HL-60 (cell line): ENCODE results near the gene SOST.

Experiments used
- CTCF ChIP-seq: IDR thresholded peaks from one replicate; pipeline ENCODE4 v1.5.1; 2011; ENCODE audit warnings: low read length, control low read depth, inconsistent platforms; ENCODE audit not compliant: insufficient read depth
- GABPA ChIP-seq: IDR thresholded peaks from 2 replicates; pipeline ENCODE4 v1.6.1; 2012; ENCODE audit warnings: low read depth

- TF ChIP-seq CTCF = no peak
- no peak for TF ChIP-seq GABPA
These were observed 49.4 kb downstream of the SOST start for GRCh38 chr17:43709210-43709609.
